H1 (cell line): ENCODE results near the gene EFR3B. TPM values are rescaled to one million over a fixed set of nuclear protein-coding genes. Genes with fewer than 3 reads are reported as not detected.
A peak's percentile ranks its signal among the peaks of the same experiment; 100 is the strongest.

ENCODE experiments used
- CTCF ChIA-PET: fragments of 300-600 bp; sonication (Branson Sonifier 250); formaldehyde crosslinking; loops from one replicate; lab custom pipeline; 2021; ENCODE audit not compliant: partially characterized antibody; lab: Charles Lee
- POLR2A ChIA-PET: fragments of 300-600 bp; sonication (Branson Sonifier 250); formaldehyde crosslinking; loops from one replicate; lab custom pipeline; 2021; ENCODE audit warnings: inconsistent platforms; ENCODE audit not compliant: partially characterized antibody; lab: Charles Lee
- DNase-seq, 2 experiments: peaks; one replicate each; pipeline versions ENCODE4 v3.0.0 to v3.0.0-alpha.2; 2010 to 2022; ENCODE audit warnings: low spot score in 2 of 2, low read depth in 1 of 2, mixed read lengths in 1 of 2
- FAIRE-seq: peaks from 2 replicates; lab custom pipeline; 2011; peaks lifted over from hg19 to GRCh38; lab: Jason Lieb, UNC
- H2AFZ ChIP-seq: 2 replicates; pipeline ENCODE4 v1.8.1; 2012; ENCODE audit warnings: low read length, inconsistent platforms
- H2AK5ac ChIP-seq: 2 replicates; pipeline ENCODE4 v1.6.1; 2013; ENCODE audit warnings: low read depth, low read length
- H2BK120ac ChIP-seq: replicated peaks from 2 replicates; pipeline ENCODE3; 2013; ENCODE audit warnings: low read depth, low read length, inconsistent platforms
- H2BK12ac ChIP-seq: 2 replicates; pipeline ENCODE4 v1.6.1; 2013; ENCODE audit warnings: low read depth, low read length
- H2BK15ac ChIP-seq: 2 replicates; pipeline ENCODE4 v1.6.1; 2013; ENCODE audit warnings: low read length
- H2BK20ac ChIP-seq: 2 replicates; pipeline ENCODE4 v1.6.1; 2013; ENCODE audit warnings: low read length
- H2BK5ac ChIP-seq: 2 replicates; pipeline ENCODE4 v1.6.1; 2013; ENCODE audit warnings: low read depth, low read length
- H3K14ac ChIP-seq: 2 replicates; pipeline ENCODE4 v1.6.1; 2013; ENCODE audit warnings: inconsistent platforms; ENCODE audit not compliant: insufficient read length
- H3K18ac ChIP-seq: 2 replicates; pipeline ENCODE4 v1.6.1; 2013; ENCODE audit warnings: low read length; ENCODE audit errors: extremely low read depth
- H3K23ac ChIP-seq: 2 replicates; pipeline ENCODE4 v1.6.1; 2013; ENCODE audit warnings: inconsistent platforms; ENCODE audit not compliant: insufficient read length
- H3K23me2 ChIP-seq: 2 replicates; pipeline ENCODE4 v1.6.1; 2013; ENCODE audit warnings: low read depth, low read length
- H3K27ac ChIP-seq: 2 replicates; pipeline ENCODE4 v1.6.1; 2011; ENCODE audit warnings: low read depth, low read length, inconsistent platforms
- H3K27me3 ChIP-seq, 4 experiments: replicated peaks in 1 of 4; 1 replicate in 1 of 4; 2 replicates in 3 of 4; pipeline versions ENCODE4 v1.6.1 to v1.8.1; 2011 to 2013; ENCODE audit warnings: low read length in 3 of 4, mild to moderate bottlenecking in 3 of 4, inconsistent platforms in 2 of 4, mixed read lengths in 2 of 4, moderate library complexity in 1 of 4; ENCODE audit not compliant: control insufficient read depth in 3 of 4, insufficient read depth in 3 of 4; ENCODE audit errors: extremely low read depth in 1 of 4
- H3K36me3 ChIP-seq, 4 experiments: 2 replicates each; pipeline versions ENCODE4 v1.6.1 to v1.8.1; 2011 to 2013; ENCODE audit warnings: mild to moderate bottlenecking in 4 of 4, low read length in 3 of 4, moderate library complexity in 2 of 4, control low read depth in 1 of 4, inconsistent platforms in 1 of 4; ENCODE audit not compliant: insufficient read depth in 4 of 4, control insufficient read depth in 2 of 4
- H3K4ac ChIP-seq: replicated peaks from 2 replicates; pipeline ENCODE3; 2013; ENCODE audit warnings: low read length, low read depth, mixed read lengths, inconsistent platforms; ENCODE audit not compliant: insufficient read length
- H3K4me1 ChIP-seq, 4 experiments: replicated peaks in 1 of 4; 1 replicate in 1 of 4; 2 replicates in 3 of 4; pipeline versions ENCODE4 v1.6.1 to v1.8.1; 2011 to 2013; ENCODE audit warnings: low read length in 3 of 4, inconsistent platforms in 2 of 4, mixed read lengths in 1 of 4; ENCODE audit not compliant: insufficient read depth in 4 of 4, control insufficient read depth in 3 of 4
- H3K4me2 ChIP-seq, 2 experiments: 2 replicates each; pipeline versions ENCODE4 v1.6.1 to v1.8.1; 2011 to 2013; ENCODE audit warnings: low read depth in 2 of 2, low read length in 2 of 2, control low read depth in 1 of 2, inconsistent platforms in 1 of 2, mild to moderate bottlenecking in 1 of 2; ENCODE audit not compliant: insufficient read depth in 1 of 2
- H3K4me3 ChIP-seq, 4 experiments: fragments of 200-600, 300-600 bp in 1 of 4; sonication (generic), shearing (Covaris generic), sonication (Bioruptor Twin) in 1 of 4; 2 replicates each; pipeline versions ENCODE4 v1.5.1 to v1.8.1; 2011 to 2016; ENCODE audit warnings: low read length in 4 of 4, low read depth in 3 of 4, control low read depth in 2 of 4, inconsistent platforms in 2 of 4, mild to moderate bottlenecking in 2 of 4, mixed read lengths in 1 of 4, moderate library complexity in 1 of 4; ENCODE audit not compliant: insufficient read depth in 2 of 4; ENCODE audit errors: extremely low read depth in 1 of 4
- H3K56ac ChIP-seq: replicated peaks from 2 replicates; pipeline ENCODE3; 2013; ENCODE audit warnings: low read depth, mild to moderate bottlenecking, mixed read lengths, low read length, inconsistent platforms; ENCODE audit not compliant: insufficient read length
- H3K79me1 ChIP-seq: 2 replicates; pipeline ENCODE4 v1.6.1; 2013; ENCODE audit warnings: low read depth, low read length, control low read depth
- H3K79me2 ChIP-seq, 2 experiments: 2 replicates each; pipeline versions ENCODE4 v1.6.1 to v1.8.1; 2012 to 2013; ENCODE audit warnings: low read length in 2 of 2, mild to moderate bottlenecking in 2 of 2, inconsistent platforms in 1 of 2; ENCODE audit not compliant: insufficient read depth in 2 of 2, control insufficient read depth in 1 of 2
- H3K9ac ChIP-seq, 4 experiments: replicated peaks in 1 of 4; 1 replicate in 1 of 4; 2 replicates in 3 of 4; pipeline versions ENCODE4 v1.6.1 to v1.8.1; 2011 to 2013; ENCODE audit warnings: low read depth in 3 of 4, low read length in 3 of 4, control low read depth in 2 of 4, mild to moderate bottlenecking in 2 of 4, moderate library complexity in 2 of 4, inconsistent platforms in 1 of 4; ENCODE audit errors: extremely low read depth in 1 of 4
- H3K9me3 ChIP-seq, 2 experiments: 2 replicates each; pipeline versions ENCODE4 v1.6.1 to v1.8.1; 2012 to 2013; ENCODE audit warnings: mild to moderate bottlenecking in 2 of 2, moderate library complexity in 2 of 2, control low read depth in 1 of 2, inconsistent platforms in 1 of 2, low read depth in 1 of 2, low read length in 1 of 2, mixed read lengths in 1 of 2; ENCODE audit not compliant: insufficient read depth in 2 of 2
- H4K20me1 ChIP-seq, 2 experiments: replicated peaks in 1 of 2; 2 replicates each; pipeline versions ENCODE3 to v1.8.1; 2011 to 2013; ENCODE audit warnings: inconsistent platforms in 2 of 2, low read length in 2 of 2, mild to moderate bottlenecking in 1 of 2; ENCODE audit not compliant: insufficient read depth in 2 of 2, control insufficient read depth in 1 of 2
- H4K5ac ChIP-seq: 2 replicates; pipeline ENCODE4 v1.6.1; 2013; ENCODE audit warnings: low read length, low read depth, mixed read lengths, inconsistent platforms; ENCODE audit not compliant: insufficient read length
- H4K8ac ChIP-seq: 2 replicates; pipeline ENCODE4 v1.8.0; 2013; ENCODE audit warnings: mild to moderate bottlenecking, moderate library complexity, low read length, inconsistent platforms; ENCODE audit not compliant: insufficient read depth; ENCODE audit errors: extremely low read depth
- H4K91ac ChIP-seq: replicated peaks from 2 replicates; pipeline ENCODE3; 2013; ENCODE audit warnings: low read length, mixed read lengths, inconsistent platforms; ENCODE audit not compliant: insufficient read length
- EGR1 ChIP-seq: IDR thresholded peaks from 2 replicates; pipeline ENCODE4 v1.6.1; 2011; ENCODE audit warnings: low read depth, low read length, borderline replicate concordance
- EZH2 ChIP-seq: fragments of 200-600 bp; sonication (generic); IDR thresholded peaks from 2 replicates; pipeline ENCODE4 v1.7.1; 2012; ENCODE audit warnings: low read depth, mild to moderate bottlenecking, moderate library complexity, low read length, inconsistent platforms; ENCODE audit not compliant: severe bottlenecking
- KDM4A ChIP-seq: IDR thresholded peaks from one replicate; pipeline ENCODE4 v1.7.1; 2012; ENCODE audit warnings: low read depth, mild to moderate bottlenecking, moderate library complexity, low read length, inconsistent platforms; ENCODE audit not compliant: severe bottlenecking
- TEAD4 ChIP-seq: IDR thresholded peaks from 2 replicates; pipeline ENCODE4 v1.6.1; 2012; ENCODE audit warnings: low read depth, low read length, inconsistent platforms, mixed read lengths
- WGBS, 2 experiments: shearing (Covaris generic) in 1 of 2; methylation state at CpG; one replicate each; pipeline versions ENCODE4 v1.1.6 to v1.1.7; 2013 to 2015; ENCODE audit warnings: low lambda C conversion rate in 2 of 2, mixed read lengths in 2 of 2, inconsistent platforms in 1 of 2, low coverage in 1 of 2, missing lambda C conversion rate in 1 of 2; ENCODE audit not compliant: insufficient replicate concordance in 2 of 2, insufficient coverage in 1 of 2, insufficient read length in 1 of 2; ENCODE audit errors: extremely low coverage in 1 of 2, missing lambda C conversion rate in 1 of 2; 5-methylcytosine and 5-hydroxymethylcytosine counted together
- polyA plus RNA-seq, 7 experiments: library from polyadenylated mRNA; depleted of rRNA in 3 of 7; stranded (reverse) in 5 of 7; unstranded in 2 of 7; fragments of >200 nt in 5 of 7; fragments of 200-250 nt in 2 of 7; gene quantifications; 1 replicate in 5 of 7; 2 replicates in 1 of 7; 4 replicates in 1 of 7; pipeline versions ENCODE4 v1.2.1 to v1.2.3, GENCODE V29; 2011 to 2013; ENCODE audit warnings: missing spikeins in 2 of 7, mixed read lengths in 2 of 7
- total RNA-seq: library from RNA; stranded (reverse); fragmentation: NEBNext Ultra II Directional; extraction: Animal tissue kit (Norgen Biotek cat#: 25700); gene quantifications from 2 replicates; pipeline ENCODE4 v1.2.1, GENCODE V29; 2021

Gene EFR3B
- total and polyA plus RNA-seq, 2 of the 8 experiments (the other 6 are each of a cell fraction or from before 2014, with no cell fraction given) = 3.4 to 9.6 TPM

DNA sequence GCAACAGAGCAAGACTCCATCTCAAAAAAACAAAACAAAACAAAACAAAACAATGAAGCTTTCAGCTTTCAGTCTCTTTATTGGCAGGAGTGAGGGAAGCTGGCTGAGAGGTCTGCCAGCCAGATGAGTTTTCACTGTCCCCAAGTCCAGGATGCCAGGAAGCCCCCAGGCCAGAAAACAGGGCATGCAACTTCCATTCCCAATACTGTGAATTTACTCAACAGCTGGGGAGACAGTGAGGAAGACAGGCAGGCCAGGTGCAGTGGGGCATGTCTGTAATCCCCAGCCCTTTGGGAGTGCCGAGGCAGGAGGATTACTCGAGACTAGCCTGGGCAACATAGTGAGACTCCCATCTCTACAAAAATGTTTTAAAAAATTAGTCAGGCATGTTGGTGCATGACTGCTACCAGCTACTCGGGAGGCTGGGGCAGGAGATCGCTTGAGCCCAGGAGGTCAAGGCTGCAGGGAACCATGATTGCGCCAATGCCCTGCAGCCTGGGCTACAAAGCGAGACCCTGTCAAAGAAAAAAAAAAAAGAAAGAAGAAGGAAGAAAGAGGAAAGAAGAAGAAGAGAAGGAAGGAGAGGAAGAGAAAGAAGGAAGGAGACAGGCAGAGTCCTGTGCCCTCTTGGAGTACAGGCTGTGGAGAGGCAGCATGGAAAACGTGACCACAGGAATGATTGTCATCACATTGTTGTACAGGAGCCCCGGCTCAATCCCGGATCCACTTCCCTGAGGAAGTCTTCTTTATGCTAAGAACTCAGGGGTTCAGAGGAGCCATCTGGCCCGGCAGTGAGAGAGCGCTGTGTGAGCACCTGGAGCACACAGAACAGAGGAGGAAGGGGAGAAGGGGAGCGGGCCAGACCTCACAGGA, 155.7 kb downstream of the EFR3B start:
- Histone ChIP-seq H2BK120ac (no peak overlapping the region), H3K9me3 (no peaks in the 10 kb centered on the region), H3K4me1 (no peaks in the 10 kb centered on the region; a peak in 1 of 7 replicates), H3K18ac (no peak overlapping the region), H3K27ac (no peak overlapping the region), H3K4me3 (no peak overlapping the region), H3K27me3 (no peaks in the 10 kb centered on the region), H2AK5ac (no peak overlapping the region), H3K4ac (no peak overlapping the region), H3K56ac (no peak overlapping the region), H3K23ac (no peak overlapping the region), H3K14ac (no peak overlapping the region), H3K23me2 (no peaks in the 10 kb centered on the region), H2BK5ac (no peak overlapping the region; the same call in 1 of the 2 replicates), H3K79me1 (no peaks in the 10 kb centered on the region), H4K5ac (no peak overlapping the region), H2BK15ac (no peak overlapping the region), H2BK12ac (no peak overlapping the region), H4K91ac (no peak overlapping the region), H3K79me2 (no peaks in the 10 kb centered on the region), H3K4me2 (no peak overlapping the region), H4K20me1 (peaks cover 0 to 1% of the 10 kb centered on the region in 2 experiments), H2BK20ac (no peak overlapping the region), H3K9ac (no peak overlapping the region), H2AFZ (peak overlapping the region; percentile 51; the same call in 1 of the 2 replicates), H3K36me3 (no peaks in the 10 kb centered on the region), H4K8ac (peak overlapping the region; percentile 11; the same call in 1 of the 2 replicates)
- no peak for TF ChIP-seq TEAD4
- no peak for TF ChIP-seq EGR1
- TF ChIP-seq KDM4A = no peak
- no peak for TF ChIP-seq EZH2
- WGBS, 2 experiments = 82% methylated on average over 12 of the region's 12 CpGs; no CpG with 5 or more reads in 1 of the 2 experiments
- ChIA-PET CTCF (interaction anchor here (0.5 to 9.0 kb wide), 19 partner anchors 10 to 365 kb away, joined by 3 to 106 read pairs (median 5); partner anchors contain the start of gene POMC), POLR2A (interaction anchor here (0.5 to 0.6 kb wide), 2 partner anchors 704 to 870 kb away, joined by 3 to 4 read pairs; no protein-coding TSS in a partner anchor)
- no peak for FAIRE-seq
- no peak for DNase-seq
